Aorta (tissue), 5 donors: ENCODE measurements around the gene ZC3H7A. TPM values are rescaled to one million over a fixed set of nuclear protein-coding genes. Genes with fewer than 3 reads are reported as not detected.
"Not testable (repeated sequence)": the region's sequence is repeated elsewhere in the genome, so short reads cannot be mapped to it uniquely, and the experiment has no call there.

Source experiments
- ATAC-seq: fragments of 200-7000 bp; cut with Tn5 transposase; one replicate; pipeline ENCODE4 v1.9.1; 2022; ENCODE audit warnings: moderate library complexity; ENCODE audit not compliant: low FRiP score
- DNase-seq, 2 donors: peaks; one replicate each; pipeline ENCODE4 v3.0.0-alpha.2; 2020
- H3K27ac ChIP-seq, 2 donors: one replicate each; pipeline ENCODE4 v1.5.1; 2013; ENCODE audit warnings: low read length in 2 of 2, mild to moderate bottlenecking in 2 of 2, moderate library complexity in 2 of 2, control low read depth in 1 of 2, inconsistent platforms in 1 of 2, low read depth in 1 of 2
- H3K27me3 ChIP-seq, 2 donors: one replicate each; pipeline ENCODE4 v1.6.1; 2013; ENCODE audit warnings: control low read depth in 1 of 2, low read length in 1 of 2, mild to moderate bottlenecking in 1 of 2, moderate library complexity in 1 of 2; ENCODE audit not compliant: insufficient read depth in 2 of 2, control insufficient read depth in 1 of 2
- H3K36me3 ChIP-seq, 2 donors: one replicate each; pipeline ENCODE4 v1.6.1; 2013; ENCODE audit warnings: control low read depth in 1 of 2, low read length in 1 of 2, mild to moderate bottlenecking in 1 of 2; ENCODE audit not compliant: insufficient read depth in 2 of 2, control insufficient read depth in 1 of 2
- H3K4me1 ChIP-seq, 2 donors: one replicate each; pipeline ENCODE4 v1.6.1; 2013; ENCODE audit warnings: low read length in 2 of 2, control low read depth in 1 of 2, mild to moderate bottlenecking in 1 of 2, moderate library complexity in 1 of 2; ENCODE audit not compliant: insufficient read depth in 2 of 2, control insufficient read depth in 1 of 2
- H3K4me3 ChIP-seq, 2 donors: one replicate each; pipeline ENCODE4 v1.5.1; 2013; ENCODE audit warnings: low read length in 2 of 2, control low read depth in 1 of 2, mild to moderate bottlenecking in 1 of 2
- H3K9me3 ChIP-seq: one replicate; pipeline ENCODE4 v1.6.1; 2013; ENCODE audit warnings: mild to moderate bottlenecking, low read length; ENCODE audit not compliant: control insufficient read depth
- WGBS, 2 donors: extraction: QIAGEN DNeasy Blood & Tissue Kit; methylation state at CpG; one replicate each; pipeline ENCODE4 v1.1.7; 2013; 5-methylcytosine and 5-hydroxymethylcytosine counted together
- intact Hi-C, 2 donors: fragments of 100-400 bp; cut with DNase I; formaldehyde crosslinking; loops; one replicate each; pipeline versions ENCODE4 v1.14.2 to v1.15.0; 2022
- polyA plus RNA-seq, 2 donors: library from polyadenylated mRNA; stranded (reverse); fragments of 200-250 nt; gene quantifications; one replicate each; pipeline ENCODE4 v1.2.3, GENCODE V29; 2013
- total RNA-seq, 2 donors: library from RNA; stranded (reverse); fragmentation: NEBNext Ultra II Directional; extraction: Animal tissue kit (Norgen Biotek cat#: 25700); gene quantifications; one replicate each; pipeline ENCODE4 v1.2.1, GENCODE V29; 2021
- donor health status: healthy with polysubstance abuse.
- donor health status: Bipolar disorder and iron deficiency.
- donor health status: DM: no; HTN: no; CAD: no.
- donor health status: DM: no; HTN: no; CAD: no.
- donor health status: DM: yes; HTN: yes; CAD: no.

The ZC3H7A gene
- total and polyA plus RNA-seq, 4 donors: 45.4 to 86.2 (median 58.2) TPM

- intact Hi-C loops: loop anchor here (5.0 to 10.0 kb wide), 3 partner anchors 280 to 420 kb away; no protein-coding TSS in a partner anchor
- not testable (repeated sequence) for H3K4me3 ChIP-seq, H3K27ac ChIP-seq, H3K4me1 ChIP-seq, ATAC-seq, H3K27me3 ChIP-seq, H3K9me3 ChIP-seq, H3K36me3 ChIP-seq
- WGBS, 2 donors: 94 to 95% methylated on average over 4 of the region's 4 CpGs
- peak in 1 of 2 donors; percentile 73 for DNase-seq
These were observed 17.7 kb upstream of the ZC3H7A start for GRCh38 chr16:11814800-11815199.

- intact Hi-C loops: no loop called here
- 79 to 82% methylated on average over 8 of the region's 8 CpGs for WGBS, 2 donors
- no peaks in the 10 kb centered on the region for H3K27me3 ChIP-seq
- ATAC-seq (no peak), DNase-seq (no peak)
- no peaks in the 10 kb centered on the region for H3K36me3 ChIP-seq
- H3K4me3 ChIP-seq: no peak overlapping the region
- H3K4me1 ChIP-seq: no peaks in the 10 kb centered on the region
- H3K9me3 ChIP-seq: no peaks in the 10 kb centered on the region
- no peak overlapping the region for H3K27ac ChIP-seq
These were observed 9.7 kb upstream of the ZC3H7A start for GRCh38 chr16:11806721-11807120.

GRCh38 chr16:11805556-11805955 is 8.5 kb upstream of the ZC3H7A start:
- no peaks in the 10 kb centered on the region for H3K9me3 ChIP-seq
- no peak overlapping the region for H3K4me3 ChIP-seq
- WGBS, 2 donors: 83 to 85% methylated on average over 3 of the region's 3 CpGs
- no peak overlapping the region for H3K27ac ChIP-seq
- intact Hi-C loops: no loop called here
- H3K27me3 ChIP-seq: no peaks in the 10 kb centered on the region
- no peak for ATAC-seq
- no peak for DNase-seq
- no peaks in the 10 kb centered on the region for H3K36me3 ChIP-seq
- H3K4me1 ChIP-seq: no peaks in the 10 kb centered on the region

DNA sequence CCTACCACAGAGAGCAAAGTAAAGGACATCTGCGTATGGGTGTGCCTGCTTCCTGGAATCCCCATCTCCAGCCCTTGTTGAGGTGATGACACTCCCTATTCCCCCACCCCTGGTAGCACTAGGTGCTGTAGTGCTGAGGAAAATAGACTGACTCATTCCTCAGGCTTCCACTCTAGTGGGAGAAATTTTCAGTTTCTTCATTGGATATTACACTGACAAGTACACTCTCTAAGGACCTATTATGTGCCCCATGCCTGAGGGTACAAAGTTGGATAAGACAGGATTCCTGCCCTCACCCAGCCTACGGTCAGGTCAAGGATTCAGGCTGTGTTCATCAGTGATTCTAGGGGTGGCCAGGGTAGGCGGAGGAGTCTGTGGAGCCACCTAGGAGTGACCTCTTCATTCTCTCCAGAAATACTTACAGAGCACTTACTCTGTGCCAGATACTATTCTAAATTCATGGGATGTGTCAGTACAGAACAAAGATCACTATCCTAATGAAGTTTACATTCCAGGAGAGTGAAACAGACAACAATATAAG is 4.5 kb upstream of the ZC3H7A start:
- intact Hi-C loops: no loop called here
- DNase-seq: no peak
- H3K36me3 ChIP-seq: no peaks in the 10 kb centered on the region
- ATAC-seq: no peak
- H3K27ac ChIP-seq: no peak overlapping the region
- H3K4me3 ChIP-seq: no peak overlapping the region
- no peaks in the 10 kb centered on the region for H3K27me3 ChIP-seq
- 82 to 97% methylated on average over 3 of the region's 3 CpGs for WGBS, 2 donors
- no peaks in the 10 kb centered on the region for H3K4me1 ChIP-seq
- no peaks in the 10 kb centered on the region for H3K9me3 ChIP-seq

GRCh38 chr16:11800382-11800718 is 3.3 kb upstream of the ZC3H7A start:
- H3K9me3 ChIP-seq: no peaks in the 10 kb centered on the region
- intact Hi-C loops: no loop called here
- no peaks in the 10 kb centered on the region for H3K27me3 ChIP-seq
- no peak for ATAC-seq
- no peak overlapping the region for H3K4me3 ChIP-seq
- no peak overlapping the region for H3K27ac ChIP-seq
- H3K36me3 ChIP-seq: no peaks in the 10 kb centered on the region
- DNase-seq: no peak
- 94 to 97% methylated on average over 3 of the region's 3 CpGs for WGBS, 2 donors
- H3K4me1 ChIP-seq: no peaks in the 10 kb centered on the region

- Histone ChIP-seq H3K4me3 (no peak overlapping the region), H3K27me3 (no peaks in the 10 kb centered on the region), H3K36me3 (no peaks in the 10 kb centered on the region), H3K27ac (no peak overlapping the region), H3K9me3 (no peaks in the 10 kb centered on the region), H3K4me1 (no peaks in the 10 kb centered on the region)
- DNase-seq (no peak), ATAC-seq (no peak)
- intact Hi-C loops: no loop called here
- 88% methylated on average over 14 of the region's 14 CpGs for WGBS, 2 donors
These were observed 2.7 kb upstream of the ZC3H7A start for GRCh38 chr16:11799509-11800381.

- DNase-seq (no peak), ATAC-seq (no peak)
- H3K4me3 ChIP-seq: no peak overlapping the region
- H3K27ac ChIP-seq: no peak overlapping the region
- no peaks in the 10 kb centered on the region for H3K4me1 ChIP-seq
- intact Hi-C loops: no loop called here
- WGBS, 2 donors: 96% methylated on average over 10 of the region's 10 CpGs
- H3K36me3 ChIP-seq: no peaks in the 10 kb centered on the region
- no peaks in the 10 kb centered on the region for H3K9me3 ChIP-seq
- no peaks in the 10 kb centered on the region for H3K27me3 ChIP-seq
These were observed 1.9 kb upstream of the ZC3H7A start for GRCh38 chr16:11799017-11799381.

DNA sequence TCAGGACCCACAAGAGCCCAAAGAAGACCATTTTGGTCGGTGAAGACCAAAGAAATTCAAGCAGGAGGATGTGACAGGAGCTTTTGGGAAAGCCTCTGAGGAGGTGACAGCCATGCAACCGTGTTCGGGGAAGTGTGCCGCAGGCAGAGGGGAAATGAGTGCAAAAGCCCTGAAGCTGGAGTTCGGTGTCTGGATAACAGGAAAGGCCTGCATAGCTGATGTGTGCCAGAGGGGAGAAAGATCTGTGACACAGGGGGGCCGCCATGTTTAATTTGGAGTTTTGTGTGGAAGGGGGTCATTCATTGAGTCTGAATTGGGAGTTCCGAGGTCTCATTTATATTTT is 870 bp upstream of the ZC3H7A start:
- 2% methylated on average over 7 of the region's 7 CpGs for WGBS, 2 donors
- intact Hi-C loops: loop anchor here in 1 of 2 donors (1.0 to 2.0 kb wide), 2 partner anchors 55 to 301 kb away; partner anchors contain the start of gene TXNDC11
- peak overlapping the region; percentile 41 to 56 for H3K4me3 ChIP-seq
- H3K4me1 ChIP-seq: no peaks in the 10 kb centered on the region
- no peaks in the 10 kb centered on the region for H3K36me3 ChIP-seq
- peak; percentile 2 for ATAC-seq
- no peak for DNase-seq
- H3K27ac ChIP-seq: peak overlapping the region; percentile 49 to 91
- no peaks in the 10 kb centered on the region for H3K9me3 ChIP-seq
- no peaks in the 10 kb centered on the region for H3K27me3 ChIP-seq
